Measurements from ENCODE around the gene CPT1B.

GRCh38 chr22:50562523-50563412, 15.5 kb downstream of the CPT1B start, which contains the start of gene SYCE3:
- TF ChIP-seq MAZ (IDR thresholded peaks at IDR 0.05; ENCODE audit: borderline replicate concordance, low read depth, low read length) (peak; percentile 96), CTCF (conservative IDR thresholded peaks at IDR 0.05; ENCODE audit: low read depth, low read length) (peak; percentile 87), RFX5 (IDR thresholded peaks at IDR 0.05; ENCODE audit: low read depth, low read length) (no peak), USF2 (IDR thresholded peaks at IDR 0.05; ENCODE audit: low read depth, low read length) (no peak), SMC3 (IDR thresholded peaks at IDR 0.05; ENCODE audit: low read depth, low read length) (peak; percentile 35), POLR2A (IDR thresholded peaks at IDR 0.05; ENCODE audit: low read depth, low read length) (no peak), RAD21 (IDR thresholded peaks at IDR 0.05; ENCODE audit: low read length) (peak; percentile 57), BHLHE40 (IDR thresholded peaks at IDR 0.05; ENCODE audit: low read depth, low read length) (no peak), RCOR1 (IDR thresholded peaks at IDR 0.05; ENCODE audit: insufficient replicate concordance, low read length) (no peak)

Data from IMR-90 (cell line).